Epithelial cell of esophagus (primary cell): Measurements from ENCODE around the gene TRAPPC2L.

Experiments
- DNase-seq: peaks from one replicate; pipeline ENCODE4 v3.0.0; 2010; ENCODE audit warnings: low read depth
- H3K4me3 ChIP-seq: 2 replicates; pipeline ENCODE4 v1.5.1; 2011; ENCODE audit warnings: mild to moderate bottlenecking, low read length, control low read depth
- TF ChIP-seq, protein P1 (sequence below): IDR thresholded peaks from 2 replicates; pipeline ENCODE4 v1.5.1; 2011; ENCODE audit warnings: low read depth, mild to moderate bottlenecking, low read length, control low read depth, inconsistent platforms; ENCODE audit not compliant: insufficient read depth; ENCODE audit errors: missing control alignments

The TRAPPC2L gene

DNA sequence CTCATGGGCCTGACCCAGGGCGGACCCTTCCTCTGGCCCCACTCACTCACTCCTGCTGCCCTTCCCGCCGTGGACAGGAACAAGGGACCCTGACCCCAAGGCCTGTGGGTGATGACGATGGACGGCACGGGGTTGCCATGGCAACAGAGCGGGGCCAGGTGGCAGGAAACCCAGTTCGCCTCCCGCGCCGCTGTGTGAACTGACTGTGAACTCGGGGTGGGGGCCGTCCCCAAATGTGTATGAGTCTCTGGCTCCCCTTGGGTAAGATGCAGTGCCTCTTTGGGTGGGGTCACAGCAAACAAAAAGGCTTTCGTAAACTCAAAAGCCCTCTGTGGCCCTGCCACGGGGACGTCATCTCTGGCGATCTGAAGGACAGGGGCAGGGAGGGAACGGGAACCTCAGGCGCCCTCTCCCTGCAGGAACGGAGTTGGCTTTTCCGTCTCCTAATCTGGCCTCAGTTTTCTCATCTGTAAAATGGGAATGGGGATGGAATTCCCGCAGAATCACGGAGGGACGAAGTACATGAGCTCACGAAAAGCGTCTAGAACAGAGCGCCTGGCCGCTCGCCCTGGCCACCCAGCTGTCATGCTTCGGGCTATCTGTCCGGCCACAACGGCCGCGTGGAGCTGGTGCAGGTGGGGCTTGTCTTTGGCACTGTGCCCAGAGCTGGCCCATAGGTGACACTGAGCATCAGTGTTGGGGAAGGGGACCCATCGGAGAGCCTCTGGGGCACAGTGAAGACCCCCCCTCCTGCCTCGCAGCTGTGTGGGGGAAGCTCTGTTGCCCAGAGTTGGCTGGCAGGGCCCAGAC, 54.4 kb downstream of the TRAPPC2L start:
- no peak for DNase-seq
- H3K4me3 ChIP-seq = no peak overlapping the region
- TF ChIP-seq, protein P1, sequence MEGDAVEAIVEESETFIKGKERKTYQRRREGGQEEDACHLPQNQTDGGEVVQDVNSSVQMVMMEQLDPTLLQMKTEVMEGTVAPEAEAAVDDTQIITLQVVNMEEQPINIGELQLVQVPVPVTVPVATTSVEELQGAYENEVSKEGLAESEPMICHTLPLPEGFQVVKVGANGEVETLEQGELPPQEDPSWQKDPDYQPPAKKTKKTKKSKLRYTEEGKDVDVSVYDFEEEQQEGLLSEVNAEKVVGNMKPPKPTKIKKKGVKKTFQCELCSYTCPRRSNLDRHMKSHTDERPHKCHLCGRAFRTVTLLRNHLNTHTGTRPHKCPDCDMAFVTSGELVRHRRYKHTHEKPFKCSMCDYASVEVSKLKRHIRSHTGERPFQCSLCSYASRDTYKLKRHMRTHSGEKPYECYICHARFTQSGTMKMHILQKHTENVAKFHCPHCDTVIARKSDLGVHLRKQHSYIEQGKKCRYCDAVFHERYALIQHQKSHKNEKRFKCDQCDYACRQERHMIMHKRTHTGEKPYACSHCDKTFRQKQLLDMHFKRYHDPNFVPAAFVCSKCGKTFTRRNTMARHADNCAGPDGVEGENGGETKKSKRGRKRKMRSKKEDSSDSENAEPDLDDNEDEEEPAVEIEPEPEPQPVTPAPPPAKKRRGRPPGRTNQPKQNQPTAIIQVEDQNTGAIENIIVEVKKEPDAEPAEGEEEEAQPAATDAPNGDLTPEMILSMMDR = no peak

DNA sequence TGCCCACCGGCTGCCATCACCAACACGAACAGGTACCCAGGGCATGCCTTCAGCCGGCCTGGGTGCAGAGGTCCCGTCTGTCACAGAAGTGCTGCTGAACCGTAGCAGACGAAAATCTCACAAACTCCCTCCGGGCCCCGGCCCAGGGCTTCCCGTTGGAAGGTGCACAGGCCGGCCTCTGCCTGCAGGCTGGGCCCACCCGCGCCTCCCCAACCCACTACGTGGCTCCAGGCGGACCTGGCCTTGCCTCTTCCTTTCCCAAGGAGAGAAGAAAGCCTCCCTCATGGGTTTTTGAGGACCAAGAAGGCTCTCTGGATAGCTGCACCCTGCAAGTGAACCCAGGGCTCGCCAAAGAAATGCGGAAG, 55.0 kb downstream of the TRAPPC2L start:
- TF ChIP-seq, protein P1 = no peak
- no peak for DNase-seq
- no peak overlapping the region for H3K4me3 ChIP-seq
